WTC11 (cell line): ENCODE results near the gene KRT36. TPM values are rescaled to one million over a fixed set of nuclear protein-coding genes. Genes with fewer than 3 reads are reported as not detected.

Source experiments
- ATAC-seq: fragments of 200-7000 bp; cut with Tn5 transposase; 2 replicates; pipeline ENCODE4 v1.10.0; 2021; ENCODE audit warnings: mild to moderate bottlenecking, moderate library complexity
- CTCF ChIA-PET: fragments of 300-600 bp; sonication (Branson Sonifier 250); formaldehyde crosslinking; loops from one replicate; lab custom pipeline; 2021; ENCODE audit warnings: antibody characterized with exemption; lab: Charles Lee
- POLR2A ChIA-PET: fragments of 350-600 bp; sonication (Branson Sonifier 250); formaldehyde crosslinking; loops from one replicate; lab custom pipeline; 2021; ENCODE audit warnings: antibody characterized with exemption; lab: Charles Lee
- DNase-seq: peaks from one replicate; pipeline ENCODE4 v3.0.0; 2021; ENCODE audit warnings: low spot score
- H3K27ac Mint-ChIP-seq: 2 replicates; pipeline ENCODE4 v1.8.0; 2021; ENCODE audit warnings: mixed read lengths
- H3K27me3 Mint-ChIP-seq: 2 replicates; pipeline ENCODE4 v1.8.0; 2021; ENCODE audit warnings: low read depth, mild to moderate bottlenecking, moderate library complexity, mixed read lengths
- H3K36me3 Mint-ChIP-seq: 2 replicates; pipeline ENCODE4 v1.8.0; 2021; ENCODE audit warnings: mixed read lengths
- H3K4me1 Mint-ChIP-seq: 2 replicates; pipeline ENCODE4 v1.8.0; 2022; ENCODE audit warnings: mixed read lengths
- H3K4me3 Mint-ChIP-seq: 2 replicates; pipeline ENCODE4 v1.8.0; 2021; ENCODE audit warnings: mild to moderate bottlenecking, moderate library complexity, mixed read lengths
- H3K9me3 Mint-ChIP-seq: 2 replicates; pipeline ENCODE4 v1.8.0; 2021; ENCODE audit warnings: mixed read lengths
- CREB1 ChIP-seq: sonication (generic); formaldehyde crosslinking; IDR thresholded peaks from 2 replicates; pipeline ENCODE4 v1.8.0; 2023; ENCODE audit warnings: mild to moderate bottlenecking, missing genetic modification reagents
- CREM ChIP-seq: sonication (generic); formaldehyde crosslinking; IDR thresholded peaks from 2 replicates; pipeline ENCODE4 v1.8.1; 2022; ENCODE audit warnings: mild to moderate bottlenecking, missing genetic modification reagents, moderate library complexity
- ESRRA ChIP-seq: sonication (generic); formaldehyde crosslinking; IDR thresholded peaks from 2 replicates; pipeline ENCODE4 v1.8.1; 2022; ENCODE audit warnings: mild to moderate bottlenecking, missing genetic modification reagents, borderline replicate concordance
- FOXJ3 ChIP-seq: sonication (generic); formaldehyde crosslinking; IDR thresholded peaks from 2 replicates; pipeline ENCODE4 v1.9.0; 2021; ENCODE audit warnings: missing genetic modification reagents, mild to moderate bottlenecking, borderline replicate concordance
- GABPB1 ChIP-seq: sonication (generic); formaldehyde crosslinking; IDR thresholded peaks from 2 replicates; pipeline ENCODE4 v1.8.1; 2023; ENCODE audit warnings: mild to moderate bottlenecking, missing genetic modification reagents
- HMGA2 ChIP-seq: fragments of 250-450 bp; sonication (Bioruptor Pico); IDR thresholded peaks from 2 replicates; pipeline ENCODE4 v1.4.0; 2021; ENCODE audit warnings: mild to moderate bottlenecking, moderate library complexity
- IRF2 ChIP-seq: sonication (generic); formaldehyde crosslinking; IDR thresholded peaks from 2 replicates; pipeline ENCODE4 v1.8.0; 2022; ENCODE audit warnings: low read depth, missing genetic modification reagents, borderline replicate concordance
- NFATC4 ChIP-seq: fragments of 250-450 bp; sonication (Bioruptor Pico); IDR thresholded peaks from 2 replicates; pipeline ENCODE4 v1.9.0; 2021; ENCODE audit warnings: mild to moderate bottlenecking
- NFE2L1 ChIP-seq: sonication (generic); formaldehyde crosslinking; IDR thresholded peaks from 2 replicates; pipeline ENCODE4 v1.8.1; 2023; ENCODE audit warnings: missing genetic modification reagents
- RELA ChIP-seq: sonication (generic); formaldehyde crosslinking; IDR thresholded peaks from 2 replicates; pipeline ENCODE4 v1.8.1; 2022; ENCODE audit warnings: missing genetic modification reagents, mild to moderate bottlenecking, borderline replicate concordance
- SMAD3 ChIP-seq: sonication (generic); formaldehyde crosslinking; IDR thresholded peaks from 2 replicates; pipeline ENCODE4 v1.8.0; 2022; ENCODE audit warnings: missing genetic modification reagents, mild to moderate bottlenecking, borderline replicate concordance
- TCF7 ChIP-seq: sonication (generic); formaldehyde crosslinking; IDR thresholded peaks from 2 replicates; pipeline ENCODE4 v1.8.0; 2022; ENCODE audit warnings: mild to moderate bottlenecking, low read depth, missing genetic modification reagents, moderate library complexity
- ZNF138 ChIP-seq: sonication (generic); formaldehyde crosslinking; conservative IDR thresholded peaks from 2 replicates; pipeline ENCODE4 v1.8.1; 2022; ENCODE audit warnings: mild to moderate bottlenecking, moderate library complexity, missing genetic modification reagents
- ZNF263 ChIP-seq: sonication (generic); formaldehyde crosslinking; IDR thresholded peaks from 2 replicates; pipeline ENCODE4 v1.8.1; 2022; ENCODE audit warnings: low read depth, mild to moderate bottlenecking, moderate library complexity, missing genetic modification reagents
- ZNF396 ChIP-seq: fragments of 250-450 bp; sonication (Bioruptor Pico); IDR thresholded peaks from 2 replicates; pipeline ENCODE4 v1.8.0; 2021; ENCODE audit warnings: mild to moderate bottlenecking, moderate library complexity, borderline replicate concordance
- ZNF671 ChIP-seq: fragments of 250-450 bp; sonication (Bioruptor Pico); IDR thresholded peaks from 2 replicates; pipeline ENCODE4 v1.8.0; 2021; ENCODE audit warnings: mild to moderate bottlenecking
- total RNA-seq: library from RNA; stranded (reverse); gene quantifications from 3 replicates; pipeline ENCODE4 v1.2.3, GENCODE V29; 2021
- TF ChIP-seq, protein P1 (sequence below): sonication (generic); formaldehyde crosslinking; IDR thresholded peaks from 2 replicates; pipeline ENCODE4 v1.8.1; 2022; ENCODE audit warnings: low read depth, mild to moderate bottlenecking, moderate library complexity, missing genetic modification reagents, borderline replicate concordance
- TF ChIP-seq, protein P2 (sequence below): fragments of 250-450 bp; sonication (Bioruptor Pico); IDR thresholded peaks from 2 replicates; pipeline ENCODE4 v1.9.0; 2021; ENCODE audit warnings: moderate library complexity, mild to moderate bottlenecking, inconsistent platforms, borderline replicate concordance
- TF ChIP-seq, protein P3 (sequence below): sonication (generic); formaldehyde crosslinking; IDR thresholded peaks from 2 replicates; pipeline ENCODE4 v1.8.1; 2022; ENCODE audit warnings: mild to moderate bottlenecking, missing genetic modification reagents, moderate library complexity, borderline replicate concordance
- TF ChIP-seq, protein P4 (sequence below): sonication (generic); formaldehyde crosslinking; IDR thresholded peaks from 2 replicates; pipeline ENCODE4 v1.8.0; 2022; ENCODE audit warnings: mild to moderate bottlenecking, missing genetic modification reagents
- TF ChIP-seq, protein P5 (sequence below): fragments of 250-450 bp; sonication (Bioruptor Pico); IDR thresholded peaks from 2 replicates; pipeline ENCODE4 v2.1.2; 2022; ENCODE audit warnings: mild to moderate bottlenecking, moderate library complexity
- TF ChIP-seq, protein P6 (sequence below): sonication (generic); formaldehyde crosslinking; IDR thresholded peaks from 2 replicates; pipeline ENCODE4 v1.8.1; 2022; ENCODE audit warnings: missing genetic modification reagents, borderline replicate concordance
- TF ChIP-seq, protein P7 (sequence below): sonication (generic); formaldehyde crosslinking; conservative IDR thresholded peaks from 2 replicates; pipeline ENCODE4 v1.8.1; 2023; ENCODE audit warnings: mild to moderate bottlenecking, low read depth, missing genetic modification reagents, moderate library complexity

Gene KRT36
- total RNA-seq, 1 experiment from 2014 or later: not detected

DNA sequence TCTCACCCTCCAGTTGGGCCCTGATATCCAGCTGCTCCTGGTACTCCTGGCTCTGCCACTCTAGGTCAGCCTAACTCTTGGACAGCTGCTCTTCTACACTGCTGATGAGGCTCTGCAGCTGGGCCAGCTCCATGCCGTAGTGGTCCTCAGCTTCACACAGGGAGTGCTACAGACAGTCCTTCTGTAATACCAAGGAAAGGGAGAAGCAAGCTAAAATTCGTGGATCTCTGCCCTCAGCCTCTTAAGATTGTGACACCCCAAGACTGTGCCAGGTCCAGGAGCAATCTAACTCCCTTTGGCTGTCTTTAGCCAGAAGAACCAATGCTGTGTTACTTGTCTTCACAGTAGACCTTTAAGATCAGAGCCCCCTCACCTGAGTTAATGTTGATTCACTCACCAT is 41.2 kb downstream of the KRT36 start (continued):
- no peak for TF ChIP-seq ZNF263 (CRISPR knock-in tag)

DNA sequence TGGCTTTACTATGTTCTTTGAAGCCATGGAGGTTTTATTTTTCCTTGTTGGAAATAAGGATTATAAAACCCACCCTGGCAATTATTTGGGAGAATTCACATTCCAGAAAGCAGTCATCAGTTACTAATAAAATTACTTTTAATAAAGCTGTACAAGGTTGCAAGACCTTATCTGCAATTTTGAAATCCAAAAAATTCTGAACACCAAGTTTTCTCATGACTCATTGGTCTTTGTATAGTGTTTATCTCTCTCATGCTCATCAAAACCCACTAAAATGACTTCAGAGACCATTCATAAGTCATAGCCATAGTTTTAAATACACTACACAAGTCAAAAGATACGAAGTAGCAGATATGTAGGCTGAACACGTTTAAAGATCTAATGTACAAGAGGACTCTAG is 42.9 kb downstream of the KRT36 start:
- ATAC-seq (no peak), DNase-seq (no peak)
- ChIA-PET POLR2A (interaction anchor here (0.6 kb wide), 1 partner anchor 32 kb away, joined by 3 read pairs; no protein-coding TSS in a partner anchor), CTCF (interaction anchor here (1.4 to 2.8 kb wide), 2 partner anchors 102 to 123 kb away, joined by 4 to 12 read pairs; no protein-coding TSS in a partner anchor)
- Mint-ChIP-seq H3K9me3 (peaks cover 21% of the 10 kb centered on the region), H3K4me1 (0 out of 2 replicates have a peak, but pooled peaks cover 4% of the 10 kb centered on the region), H3K27ac (no peak overlapping the region), H3K27me3 (peaks cover 8% of the 10 kb centered on the region), H3K36me3 (peaks cover 9% of the 10 kb centered on the region), H3K4me3 (no peak overlapping the region)
- TF ChIP-seq CREB1: no peak
- TF ChIP-seq NFE2L1 (CRISPR knock-in tag): no peak
- TF ChIP-seq, protein P1, sequence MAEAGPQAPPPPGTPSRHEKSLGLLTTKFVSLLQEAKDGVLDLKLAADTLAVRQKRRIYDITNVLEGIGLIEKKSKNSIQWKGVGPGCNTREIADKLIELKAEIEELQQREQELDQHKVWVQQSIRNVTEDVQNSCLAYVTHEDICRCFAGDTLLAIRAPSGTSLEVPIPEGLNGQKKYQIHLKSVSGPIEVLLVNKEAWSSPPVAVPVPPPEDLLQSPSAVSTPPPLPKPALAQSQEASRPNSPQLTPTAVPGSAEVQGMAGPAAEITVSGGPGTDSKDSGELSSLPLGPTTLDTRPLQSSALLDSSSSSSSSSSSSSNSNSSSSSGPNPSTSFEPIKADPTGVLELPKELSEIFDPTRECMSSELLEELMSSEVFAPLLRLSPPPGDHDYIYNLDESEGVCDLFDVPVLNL (CRISPR knock-in tag): no peak
- TF ChIP-seq ZNF263 (CRISPR knock-in tag): no peak
- no peak for TF ChIP-seq CREM (CRISPR knock-in tag)
- TF ChIP-seq HMGA2 (CRISPR knock-in tag): no peak
- no peak for TF ChIP-seq IRF2 (CRISPR knock-in tag)
- TF ChIP-seq, protein P2, sequence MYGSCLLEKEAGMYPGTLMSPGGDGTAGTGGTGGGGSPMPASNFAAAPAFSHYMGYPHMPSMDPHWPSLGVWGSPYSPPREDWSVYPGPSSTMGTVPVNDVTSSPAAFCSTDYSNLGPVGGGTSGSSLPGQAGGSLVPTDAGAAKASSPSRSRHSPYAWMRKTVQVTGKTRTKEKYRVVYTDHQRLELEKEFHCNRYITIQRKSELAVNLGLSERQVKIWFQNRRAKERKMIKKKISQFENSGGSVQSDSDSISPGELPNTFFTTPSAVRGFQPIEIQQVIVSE (CRISPR knock-in tag): no peak
- TF ChIP-seq ZNF671 (CRISPR knock-in tag): no peak
- no peak for TF ChIP-seq ZNF396 (CRISPR knock-in tag)
- no peak for TF ChIP-seq GABPB1 (CRISPR knock-in tag)
- TF ChIP-seq FOXJ3 (CRISPR knock-in tag): no peak
- TF ChIP-seq, protein P3, sequence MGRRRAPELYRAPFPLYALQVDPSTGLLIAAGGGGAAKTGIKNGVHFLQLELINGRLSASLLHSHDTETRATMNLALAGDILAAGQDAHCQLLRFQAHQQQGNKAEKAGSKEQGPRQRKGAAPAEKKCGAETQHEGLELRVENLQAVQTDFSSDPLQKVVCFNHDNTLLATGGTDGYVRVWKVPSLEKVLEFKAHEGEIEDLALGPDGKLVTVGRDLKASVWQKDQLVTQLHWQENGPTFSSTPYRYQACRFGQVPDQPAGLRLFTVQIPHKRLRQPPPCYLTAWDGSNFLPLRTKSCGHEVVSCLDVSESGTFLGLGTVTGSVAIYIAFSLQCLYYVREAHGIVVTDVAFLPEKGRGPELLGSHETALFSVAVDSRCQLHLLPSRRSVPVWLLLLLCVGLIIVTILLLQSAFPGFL (CRISPR knock-in tag): no peak
- no peak for TF ChIP-seq RELA (CRISPR knock-in tag)
- TF ChIP-seq, protein P4, sequence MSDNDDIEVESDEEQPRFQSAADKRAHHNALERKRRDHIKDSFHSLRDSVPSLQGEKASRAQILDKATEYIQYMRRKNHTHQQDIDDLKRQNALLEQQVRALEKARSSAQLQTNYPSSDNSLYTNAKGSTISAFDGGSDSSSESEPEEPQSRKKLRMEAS: no peak
- TF ChIP-seq NFATC4 (CRISPR knock-in tag): no peak
- TF ChIP-seq, protein P5, sequence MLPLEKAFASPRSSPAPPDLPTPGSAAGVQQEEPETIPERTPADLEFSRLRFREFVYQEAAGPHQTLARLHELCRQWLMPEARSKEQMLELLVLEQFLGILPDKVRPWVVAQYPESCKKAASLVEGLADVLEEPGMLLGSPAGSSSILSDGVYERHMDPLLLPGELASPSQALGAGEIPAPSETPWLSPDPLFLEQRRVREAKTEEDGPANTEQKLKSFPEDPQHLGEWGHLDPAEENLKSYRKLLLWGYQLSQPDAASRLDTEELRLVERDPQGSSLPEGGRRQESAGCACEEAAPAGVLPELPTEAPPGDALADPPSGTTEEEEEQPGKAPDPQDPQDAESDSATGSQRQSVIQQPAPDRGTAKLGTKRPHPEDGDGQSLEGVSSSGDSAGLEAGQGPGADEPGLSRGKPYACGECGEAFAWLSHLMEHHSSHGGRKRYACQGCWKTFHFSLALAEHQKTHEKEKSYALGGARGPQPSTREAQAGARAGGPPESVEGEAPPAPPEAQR: no peak
- no peak for TF ChIP-seq ZNF138 (CRISPR knock-in tag)
- TF ChIP-seq, all 79 proteins: peak for 0

DNA sequence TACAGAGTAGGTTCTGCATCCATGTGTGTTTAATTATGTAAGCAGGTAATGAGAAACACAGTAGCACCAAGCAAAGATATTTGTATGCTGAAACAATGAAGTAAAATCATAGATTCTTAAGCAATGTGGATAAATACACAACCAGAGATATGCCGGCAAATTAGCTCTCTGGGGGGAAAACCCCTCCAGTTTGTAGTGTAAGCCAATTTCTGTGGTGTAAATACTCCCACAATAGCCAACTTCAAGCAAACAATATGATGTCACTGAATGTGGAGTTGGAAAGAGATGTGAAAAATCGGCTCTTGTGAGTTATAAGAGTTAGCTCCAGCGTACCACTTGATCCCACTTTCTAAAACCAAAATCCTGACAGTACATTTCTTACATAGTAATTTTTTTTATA is 45.1 kb downstream of the KRT36 start:
- DNase-seq (no peak), ATAC-seq (no peak)
- ChIA-PET CTCF (interaction anchor here (1.0 kb wide), 1 partner anchor 27 kb away, joined by 9 read pairs; no protein-coding TSS in a partner anchor), POLR2A (no interaction called here)
- Mint-ChIP-seq H3K4me1 (0 out of 2 replicates have a peak, but pooled peaks cover 4% of the 10 kb centered on the region), H3K9me3 (peaks cover 11% of the 10 kb centered on the region), H3K4me3 (no peak overlapping the region), H3K36me3 (no peaks in the 10 kb centered on the region), H3K27me3 (peaks cover 9% of the 10 kb centered on the region), H3K27ac (no peak overlapping the region)
- TF ChIP-seq, protein P6, sequence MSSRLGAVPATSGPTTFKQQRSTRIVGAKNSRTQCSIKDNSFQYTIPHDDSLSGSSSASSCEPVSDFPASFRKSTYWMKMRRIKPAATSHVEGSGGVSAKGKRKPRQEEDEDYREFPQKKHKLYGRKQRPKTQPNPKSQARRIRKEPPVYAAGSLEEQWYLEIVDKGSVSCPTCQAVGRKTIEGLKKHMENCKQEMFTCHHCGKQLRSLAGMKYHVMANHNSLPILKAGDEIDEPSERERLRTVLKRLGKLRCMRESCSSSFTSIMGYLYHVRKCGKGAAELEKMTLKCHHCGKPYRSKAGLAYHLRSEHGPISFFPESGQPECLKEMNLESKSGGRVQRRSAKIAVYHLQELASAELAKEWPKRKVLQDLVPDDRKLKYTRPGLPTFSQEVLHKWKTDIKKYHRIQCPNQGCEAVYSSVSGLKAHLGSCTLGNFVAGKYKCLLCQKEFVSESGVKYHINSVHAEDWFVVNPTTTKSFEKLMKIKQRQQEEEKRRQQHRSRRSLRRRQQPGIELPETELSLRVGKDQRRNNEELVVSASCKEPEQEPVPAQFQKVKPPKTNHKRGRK (CRISPR knock-in tag): no peak
- TF ChIP-seq NFATC4 (CRISPR knock-in tag): no peak
- TF ChIP-seq, protein P7, sequence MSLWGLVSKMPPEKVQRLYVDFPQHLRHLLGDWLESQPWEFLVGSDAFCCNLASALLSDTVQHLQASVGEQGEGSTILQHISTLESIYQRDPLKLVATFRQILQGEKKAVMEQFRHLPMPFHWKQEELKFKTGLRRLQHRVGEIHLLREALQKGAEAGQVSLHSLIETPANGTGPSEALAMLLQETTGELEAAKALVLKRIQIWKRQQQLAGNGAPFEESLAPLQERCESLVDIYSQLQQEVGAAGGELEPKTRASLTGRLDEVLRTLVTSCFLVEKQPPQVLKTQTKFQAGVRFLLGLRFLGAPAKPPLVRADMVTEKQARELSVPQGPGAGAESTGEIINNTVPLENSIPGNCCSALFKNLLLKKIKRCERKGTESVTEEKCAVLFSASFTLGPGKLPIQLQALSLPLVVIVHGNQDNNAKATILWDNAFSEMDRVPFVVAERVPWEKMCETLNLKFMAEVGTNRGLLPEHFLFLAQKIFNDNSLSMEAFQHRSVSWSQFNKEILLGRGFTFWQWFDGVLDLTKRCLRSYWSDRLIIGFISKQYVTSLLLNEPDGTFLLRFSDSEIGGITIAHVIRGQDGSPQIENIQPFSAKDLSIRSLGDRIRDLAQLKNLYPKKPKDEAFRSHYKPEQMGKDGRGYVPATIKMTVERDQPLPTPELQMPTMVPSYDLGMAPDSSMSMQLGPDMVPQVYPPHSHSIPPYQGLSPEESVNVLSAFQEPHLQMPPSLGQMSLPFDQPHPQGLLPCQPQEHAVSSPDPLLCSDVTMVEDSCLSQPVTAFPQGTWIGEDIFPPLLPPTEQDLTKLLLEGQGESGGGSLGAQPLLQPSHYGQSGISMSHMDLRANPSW (CRISPR knock-in tag): no peak
- TF ChIP-seq ESRRA (CRISPR knock-in tag): no peak
- no peak for TF ChIP-seq SMAD3 (CRISPR knock-in tag)
- TF ChIP-seq, protein P5: no peak
- TF ChIP-seq TCF7 (CRISPR knock-in tag): no peak
